SH-SY5Y (cell line): ENCODE results near the gene JPH4.

ENCODE experiments used
- GATA2 ChIP-seq: IDR thresholded peaks from 2 replicates; pipeline ENCODE4 v1.6.1; 2011; ENCODE audit warnings: mild to moderate bottlenecking, low read depth, low read length
- GATA3 ChIP-seq: IDR thresholded peaks from 2 replicates; pipeline ENCODE4 v1.6.1; 2011; ENCODE audit warnings: low read depth, mild to moderate bottlenecking, low read length, moderate library complexity

GRCh38 chr14:23600322-23600707 is 21.7 kb upstream of the JPH4 start:
- no peak for TF ChIP-seq GATA2
- TF ChIP-seq GATA3: no peak
